Measurements from ENCODE around the gene TMEM168. TPM values are rescaled to one million over a fixed set of nuclear protein-coding genes. Genes with fewer than 3 reads are reported as not detected.

Gene TMEM168
- total RNA-seq, 1 donor from 2014 or later, result 23.3 TPM

GRCh38 chr7:112781558-112781957, 8.6 kb downstream of the TMEM168 start:
- H3K4me3 Mint-ChIP-seq, result no peak overlapping the region
- H3K27ac Mint-ChIP-seq (ENCODE audit: unreplicated experiment), result no peak overlapping the region
- H3K27me3 Mint-ChIP-seq (ENCODE audit: low read depth), result no peaks in the 10 kb centered on the region
- H3K9me3 Mint-ChIP-seq, result peaks cover 3% of the 10 kb centered on the region
- DNase-seq (ENCODE audit: low read depth, low spot score), result no peak
- peaks cover 17% of the 10 kb centered on the region for H3K36me3 Mint-ChIP-seq (ENCODE audit: low read depth)
- TF ChIP-seq CTCF (conservative IDR thresholded peaks at IDR 0.05), result no peak
- peaks cover 8% of the 10 kb centered on the region for H3K4me1 Mint-ChIP-seq

GRCh38 chr7:112781110-112781509, 9.1 kb downstream of the TMEM168 start:
- no peak overlapping the region for H3K4me3 Mint-ChIP-seq
- H3K36me3 Mint-ChIP-seq (ENCODE audit: low read depth), result peaks cover 17% of the 10 kb centered on the region
- no peak for TF ChIP-seq CTCF (conservative IDR thresholded peaks at IDR 0.05)
- H3K27me3 Mint-ChIP-seq (ENCODE audit: low read depth), result no peaks in the 10 kb centered on the region
- no peak for DNase-seq (ENCODE audit: low read depth, low spot score)
- H3K9me3 Mint-ChIP-seq, result peaks cover 3% of the 10 kb centered on the region
- peaks cover 8% of the 10 kb centered on the region for H3K4me1 Mint-ChIP-seq
- no peak overlapping the region for H3K27ac Mint-ChIP-seq (ENCODE audit: unreplicated experiment)

- no peak for DNase-seq (ENCODE audit: low read depth, low spot score)
- no peak overlapping the region for H3K4me3 Mint-ChIP-seq
- H3K27ac Mint-ChIP-seq (ENCODE audit: unreplicated experiment), result no peak overlapping the region
- no peaks in the 10 kb centered on the region for H3K27me3 Mint-ChIP-seq (ENCODE audit: low read depth)
- peaks cover 3% of the 10 kb centered on the region for H3K9me3 Mint-ChIP-seq
- peaks cover 8% of the 10 kb centered on the region for H3K4me1 Mint-ChIP-seq
- peaks cover 17% of the 10 kb centered on the region for H3K36me3 Mint-ChIP-seq (ENCODE audit: low read depth)
- no peak for TF ChIP-seq CTCF (conservative IDR thresholded peaks at IDR 0.05)
These were observed 10.5 kb downstream of the TMEM168 start for GRCh38 chr7:112779667-112780066.

- H3K9me3 Mint-ChIP-seq, result peaks cover 3% of the 10 kb centered on the region
- H3K4me3 Mint-ChIP-seq, result no peak overlapping the region
- peaks cover 10% of the 10 kb centered on the region for H3K36me3 Mint-ChIP-seq (ENCODE audit: low read depth)
- no peak for DNase-seq (ENCODE audit: low read depth, low spot score)
- no peak for TF ChIP-seq CTCF (conservative IDR thresholded peaks at IDR 0.05)
- H3K27me3 Mint-ChIP-seq (ENCODE audit: low read depth), result no peaks in the 10 kb centered on the region
- peaks cover 8% of the 10 kb centered on the region for H3K4me1 Mint-ChIP-seq
- H3K27ac Mint-ChIP-seq (ENCODE audit: unreplicated experiment), result no peak overlapping the region
These were observed 12.8 kb downstream of the TMEM168 start for GRCh38 chr7:112777406-112777805.

GRCh38 chr7:112771166-112771565, 19.0 kb downstream of the TMEM168 start:
- Mint-ChIP-seq H3K4me1 (no peaks in the 10 kb centered on the region), H3K9me3 (no peaks in the 10 kb centered on the region), H3K36me3 (ENCODE audit: low read depth) (no peaks in the 10 kb centered on the region), H3K4me3 (no peak overlapping the region), H3K27me3 (ENCODE audit: low read depth) (no peaks in the 10 kb centered on the region), H3K27ac (ENCODE audit: unreplicated experiment) (no peak overlapping the region)
- TF ChIP-seq CTCF (conservative IDR thresholded peaks at IDR 0.05), result no peak
- no peak for DNase-seq (ENCODE audit: low read depth, low spot score)

- Mint-ChIP-seq H3K4me1 (no peaks in the 10 kb centered on the region), H3K9me3 (no peaks in the 10 kb centered on the region), H3K27me3 (ENCODE audit: low read depth) (no peaks in the 10 kb centered on the region), H3K4me3 (no peak overlapping the region), H3K27ac (ENCODE audit: unreplicated experiment) (no peak overlapping the region), H3K36me3 (ENCODE audit: low read depth) (no peaks in the 10 kb centered on the region)
- DNase-seq (ENCODE audit: low read depth, low spot score), result no peak
- TF ChIP-seq CTCF (conservative IDR thresholded peaks at IDR 0.05), result no peak
These were observed 20.1 kb downstream of the TMEM168 start for GRCh38 chr7:112770051-112770450.

Data from neural crest cell (in vitro differentiated cells).